K562 (cell line): ENCODE results near the gene OR52I2. TPM values are rescaled to one million over a fixed set of nuclear protein-coding genes. Genes with fewer than 3 reads are reported as not detected.
A peak's percentile ranks its signal among the peaks of the same experiment; 100 is the strongest.

Experiments used
- CREM ChIP-seq: IDR thresholded peaks from 2 replicates; pipeline ENCODE4 v1.6.1; 2014; ENCODE audit warnings: antibody characterized with exemption, low read depth
- ESRRA ChIP-seq: fragments of 450-650 bp; IDR thresholded peaks from 2 replicates; pipeline ENCODE4 v1.6.1; 2014; ENCODE audit warnings: low read depth, mild to moderate bottlenecking, moderate library complexity, borderline replicate concordance
- ETV1 ChIP-seq: fragments of 450-650 bp; conservative IDR thresholded peaks from 2 replicates; pipeline ENCODE4 v1.6.1; 2016; ENCODE audit warnings: missing genetic modification characterization, control low read depth, low read depth, missing compliant biosample characterization
- EWSR1 ChIP-seq: fragments of 450-650 bp; IDR thresholded peaks from 2 replicates; pipeline ENCODE4 v1.6.1; 2018; ENCODE audit warnings: borderline replicate concordance, mild to moderate bottlenecking, low read depth, moderate library complexity; ENCODE audit not compliant: partially characterized antibody
- GABPB1 ChIP-seq: sonication (generic); formaldehyde crosslinking; IDR thresholded peaks from 2 replicates; pipeline ENCODE4 v1.8.0; 2022; ENCODE audit warnings: mild to moderate bottlenecking, missing genetic modification reagents
- NR2C2 ChIP-seq, 2 experiments: fragments of 200-800 bp in 1 of 2; sonication (Bioruptor generic) in 1 of 2; sonication (generic) in 1 of 2; formaldehyde crosslinking in 1 of 2; IDR thresholded peaks; 2 replicates each; pipeline versions ENCODE4 v1.6.1 to v1.8.0; 2016 to 2022; ENCODE audit warnings: mild to moderate bottlenecking in 1 of 2, missing compliant biosample characterization in 1 of 2, missing genetic modification characterization in 1 of 2, missing genetic modification reagents in 1 of 2
- PHF20 ChIP-seq: fragments of 450-650 bp; IDR thresholded peaks from 2 replicates; pipeline ENCODE4 v1.6.1; 2018; ENCODE audit not compliant: partially characterized antibody
- PML ChIP-seq: IDR thresholded peaks from 2 replicates; pipeline ENCODE4 v1.6.1; 2012; ENCODE audit warnings: low read length, inconsistent platforms
- POLR2H ChIP-seq: IDR thresholded peaks from 2 replicates; pipeline ENCODE4 v1.6.1; 2016; ENCODE audit warnings: missing genetic modification characterization, low read depth, mild to moderate bottlenecking, control low read depth, missing compliant biosample characterization, moderate library complexity
- RB1 ChIP-seq: fragments of 450-650 bp; IDR thresholded peaks from 2 replicates; pipeline ENCODE4 v1.6.1; 2017; ENCODE audit warnings: low read depth, mild to moderate bottlenecking
- ZNF778 ChIP-seq: fragments of 450-650 bp; formaldehyde crosslinking; IDR thresholded peaks from 2 replicates; pipeline ENCODE4 v1.4.0; 2020; ENCODE audit warnings: mild to moderate bottlenecking, moderate library complexity
- polyA plus RNA-seq, 8 experiments: library from polyadenylated mRNA; depleted of rRNA in 4 of 8; stranded (reverse) in 5 of 8; unstranded in 3 of 8; fragments of >200 nt; fragmentation: Nextera tagmentation in 2 of 8; fragmentation: Illumina TruSeq in 1 of 8; extraction: Ambion mirVana in 2 of 8; extraction: Trizol in 1 of 8; gene quantifications; 2 replicates each; pipeline versions ENCODE4 v1.2.1 to v1.2.3, GENCODE V29; 2011 to 2014; ENCODE audit warnings: inconsistent platforms in 1 of 8, missing spikeins in 1 of 8
- total RNA-seq, 7 experiments: library from RNA; depleted of rRNA in 6 of 7; stranded (reverse); fragments of >200 nt in 6 of 7; fragmentation: Illumina TruSeq in 2 of 7; extraction: Trizol in 2 of 7; gene quantifications; 2 replicates each; pipeline versions ENCODE4 v1.2.1 to v1.2.3, GENCODE V29; 2011 to 2021; ENCODE audit warnings: low replicate concordance in 1 of 7
- TF ChIP-seq, protein P1 (sequence below), 2 experiments: fragments of 450-650 bp; IDR thresholded peaks; 2 replicates each; pipeline ENCODE4 v1.6.1; 2016
- TF ChIP-seq, protein P2 (sequence below): sonication (generic); formaldehyde crosslinking; IDR thresholded peaks from 2 replicates; pipeline ENCODE4 v1.8.0; 2022; ENCODE audit warnings: mild to moderate bottlenecking, missing genetic modification reagents
- TF ChIP-seq, protein P3 (sequence below), 2 experiments: IDR thresholded peaks; 2 replicates each; pipeline ENCODE4 v1.6.1; 2012; ENCODE audit warnings: improper control_type of control experiment in 2 of 2, low read depth in 2 of 2, low read length in 2 of 2, borderline replicate concordance in 1 of 2
- TF ChIP-seq, protein P4 (sequence below): fragments of 250-450 bp; sonication (Bioruptor Pico); IDR thresholded peaks from 2 replicates; pipeline ENCODE4 v1.5.0; 2021
- TF ChIP-seq, protein P5 (sequence below): fragments of 200-800 bp; sonication (Bioruptor generic); IDR thresholded peaks from 2 replicates; pipeline ENCODE4 v1.6.1; 2017; ENCODE audit warnings: missing genetic modification characterization, missing compliant biosample characterization

Gene OR52I2
- total and polyA plus RNA-seq, 9 of the 15 experiments (the other 6 are each of a cell fraction or from before 2014, with no cell fraction given) = not detected

DNA sequence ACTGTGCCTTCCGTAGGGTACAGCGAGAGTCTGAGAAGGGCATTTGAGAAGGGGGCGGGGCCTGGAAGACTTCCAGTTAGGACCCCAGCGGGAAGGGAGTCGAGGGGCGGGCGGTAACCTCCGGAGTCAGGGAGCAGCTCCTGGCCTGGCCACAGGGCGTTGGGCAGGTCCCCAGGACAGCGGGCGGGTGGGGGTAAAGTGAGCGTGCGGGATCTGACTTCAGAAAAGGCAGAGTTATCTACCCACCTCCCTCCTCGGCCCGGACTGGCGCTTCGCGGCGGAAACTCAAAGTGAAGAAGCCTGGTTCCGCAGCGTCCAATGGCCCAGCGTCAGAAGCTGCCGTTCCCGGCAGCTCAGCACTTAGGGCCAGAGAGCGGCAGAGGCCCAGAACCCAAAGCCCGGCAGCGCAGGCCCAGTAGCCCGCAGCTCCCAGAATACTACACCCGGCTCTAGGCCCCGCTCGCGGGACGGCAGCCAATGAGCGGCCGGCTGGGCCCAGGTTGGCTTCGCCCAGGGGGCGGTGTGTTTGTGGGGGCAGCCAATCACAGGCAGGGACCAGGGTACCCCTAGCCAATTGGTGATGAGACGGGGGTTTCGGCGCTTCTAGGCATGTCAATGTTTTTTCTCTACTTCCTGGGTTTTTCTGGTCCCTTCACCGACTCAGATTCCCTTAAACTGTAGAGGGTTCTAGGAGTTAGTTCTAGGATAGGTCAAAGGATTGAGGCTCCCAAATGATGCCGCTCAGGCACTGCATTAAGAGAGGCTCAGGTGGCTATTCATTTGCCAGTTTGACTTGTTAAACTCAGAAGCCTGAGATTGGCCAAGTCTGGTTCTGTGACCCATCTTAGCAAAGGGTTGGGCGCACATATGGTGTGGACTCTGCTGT lies 26.5 kb downstream of the OR52I2 start, which contains the start of gene TRIM68 (continued):
- TF ChIP-seq, protein P1, sequence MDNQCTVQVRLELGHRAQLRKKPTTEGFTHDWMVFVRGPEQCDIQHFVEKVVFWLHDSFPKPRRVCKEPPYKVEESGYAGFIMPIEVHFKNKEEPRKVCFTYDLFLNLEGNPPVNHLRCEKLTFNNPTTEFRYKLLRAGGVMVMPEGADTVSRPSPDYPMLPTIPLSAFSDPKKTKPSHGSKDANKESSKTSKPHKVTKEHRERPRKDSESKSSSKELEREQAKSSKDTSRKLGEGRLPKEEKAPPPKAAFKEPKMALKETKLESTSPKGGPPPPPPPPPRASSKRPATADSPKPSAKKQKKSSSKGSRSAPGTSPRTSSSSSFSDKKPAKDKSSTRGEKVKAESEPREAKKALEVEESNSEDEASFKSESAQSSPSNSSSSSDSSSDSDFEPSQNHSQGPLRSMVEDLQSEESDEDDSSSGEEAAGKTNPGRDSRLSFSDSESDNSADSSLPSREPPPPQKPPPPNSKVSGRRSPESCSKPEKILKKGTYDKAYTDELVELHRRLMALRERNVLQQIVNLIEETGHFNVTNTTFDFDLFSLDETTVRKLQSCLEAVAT (IDR thresholded peaks at IDR 0.05) = peak in 1 of 2 experiments; percentile 52; a peak in 1 of 4 replicates
- TF ChIP-seq NR2C2 (CRISPR knock-in tag; IDR thresholded peaks at IDR 0.05) (no peak), NR2C2 (tag; IDR thresholded peaks at IDR 0.05) (peak; percentile 36; the same call in 1 of the 2 replicates), PHF20 (peak; percentile 42), RB1 (no peak), ESRRA (0 out of 2 replicates have a peak, but pooled peaks have one; percentile 30), ETV1 (no peak), PML (peak; percentile 58; the same call in 1 of the 2 replicates), POLR2H (peak; percentile 78), CREM (0 out of 2 replicates have a peak, but pooled peaks have one; percentile 25), GABPB1 (CRISPR knock-in tag) (peak; percentile 55), EWSR1 (no peak), ZNF778 (no peak)
- TF ChIP-seq, protein P2, sequence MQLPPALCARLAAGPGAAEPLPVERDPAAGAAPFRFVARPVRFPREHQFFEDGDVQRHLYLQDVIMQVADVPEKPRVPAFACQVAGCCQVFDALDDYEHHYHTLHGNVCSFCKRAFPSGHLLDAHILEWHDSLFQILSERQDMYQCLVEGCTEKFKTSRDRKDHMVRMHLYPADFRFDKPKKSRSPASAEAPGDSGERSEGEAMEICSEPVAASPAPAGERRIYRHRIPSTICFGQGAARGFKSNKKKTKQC = peak; percentile 51; the same call in 1 of the 2 replicates
- TF ChIP-seq, protein P3, sequence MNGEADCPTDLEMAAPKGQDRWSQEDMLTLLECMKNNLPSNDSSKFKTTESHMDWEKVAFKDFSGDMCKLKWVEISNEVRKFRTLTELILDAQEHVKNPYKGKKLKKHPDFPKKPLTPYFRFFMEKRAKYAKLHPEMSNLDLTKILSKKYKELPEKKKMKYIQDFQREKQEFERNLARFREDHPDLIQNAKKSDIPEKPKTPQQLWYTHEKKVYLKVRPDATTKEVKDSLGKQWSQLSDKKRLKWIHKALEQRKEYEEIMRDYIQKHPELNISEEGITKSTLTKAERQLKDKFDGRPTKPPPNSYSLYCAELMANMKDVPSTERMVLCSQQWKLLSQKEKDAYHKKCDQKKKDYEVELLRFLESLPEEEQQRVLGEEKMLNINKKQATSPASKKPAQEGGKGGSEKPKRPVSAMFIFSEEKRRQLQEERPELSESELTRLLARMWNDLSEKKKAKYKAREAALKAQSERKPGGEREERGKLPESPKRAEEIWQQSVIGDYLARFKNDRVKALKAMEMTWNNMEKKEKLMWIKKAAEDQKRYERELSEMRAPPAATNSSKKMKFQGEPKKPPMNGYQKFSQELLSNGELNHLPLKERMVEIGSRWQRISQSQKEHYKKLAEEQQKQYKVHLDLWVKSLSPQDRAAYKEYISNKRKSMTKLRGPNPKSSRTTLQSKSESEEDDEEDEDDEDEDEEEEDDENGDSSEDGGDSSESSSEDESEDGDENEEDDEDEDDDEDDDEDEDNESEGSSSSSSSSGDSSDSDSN (IDR thresholded peaks at IDR 0.05; ENCODE audit: borderline replicate concordance in 1 of 2, low read depth in 2 of 2, low read length in 2 of 2) = peak; percentile 47 to 68; a peak in 2 of 4 replicates
- TF ChIP-seq, protein P4, sequence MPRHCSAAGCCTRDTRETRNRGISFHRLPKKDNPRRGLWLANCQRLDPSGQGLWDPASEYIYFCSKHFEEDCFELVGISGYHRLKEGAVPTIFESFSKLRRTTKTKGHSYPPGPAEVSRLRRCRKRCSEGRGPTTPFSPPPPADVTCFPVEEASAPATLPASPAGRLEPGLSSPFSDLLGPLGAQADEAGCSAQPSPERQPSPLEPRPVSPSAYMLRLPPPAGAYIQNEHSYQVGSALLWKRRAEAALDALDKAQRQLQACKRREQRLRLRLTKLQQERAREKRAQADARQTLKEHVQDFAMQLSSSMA = no peak
- TF ChIP-seq, protein P5, sequence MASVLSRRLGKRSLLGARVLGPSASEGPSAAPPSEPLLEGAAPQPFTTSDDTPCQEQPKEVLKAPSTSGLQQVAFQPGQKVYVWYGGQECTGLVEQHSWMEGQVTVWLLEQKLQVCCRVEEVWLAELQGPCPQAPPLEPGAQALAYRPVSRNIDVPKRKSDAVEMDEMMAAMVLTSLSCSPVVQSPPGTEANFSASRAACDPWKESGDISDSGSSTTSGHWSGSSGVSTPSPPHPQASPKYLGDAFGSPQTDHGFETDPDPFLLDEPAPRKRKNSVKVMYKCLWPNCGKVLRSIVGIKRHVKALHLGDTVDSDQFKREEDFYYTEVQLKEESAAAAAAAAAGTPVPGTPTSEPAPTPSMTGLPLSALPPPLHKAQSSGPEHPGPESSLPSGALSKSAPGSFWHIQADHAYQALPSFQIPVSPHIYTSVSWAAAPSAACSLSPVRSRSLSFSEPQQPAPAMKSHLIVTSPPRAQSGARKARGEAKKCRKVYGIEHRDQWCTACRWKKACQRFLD (CRISPR knock-in tag) = no peak
